AG08396 (cell line): ENCODE measurements around the gene ARHGAP6.
"Not testable (repeated sequence)": the region's sequence is repeated elsewhere in the genome, so short reads cannot be mapped to it uniquely, and the experiment has no call there.

ENCODE experiments used
- DNase-seq: peaks from one replicate; pipeline ENCODE4 v3.0.0; 2012; ENCODE audit warnings: low spot score, mixed read lengths

ARHGAP6 gene

DNA sequence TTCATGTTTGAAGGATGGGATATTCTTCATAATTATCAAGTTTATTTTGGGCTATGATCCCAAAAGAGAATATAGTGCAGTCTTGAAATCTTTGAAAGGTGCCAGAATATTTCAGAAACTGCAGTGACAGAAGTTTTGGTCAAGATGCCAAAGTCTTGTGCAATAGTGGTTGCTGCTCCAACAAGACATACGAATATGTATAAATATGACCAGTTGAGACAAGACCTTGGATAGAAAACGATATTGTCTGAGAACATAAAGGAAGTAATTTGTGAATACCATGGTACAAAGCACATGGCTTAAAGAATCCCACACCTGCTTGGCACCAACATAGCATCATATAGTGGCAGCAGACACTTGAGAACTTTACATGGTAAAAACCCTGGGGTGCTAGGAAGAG, 421.1 kb downstream of the ARHGAP6 start:
- no peak for DNase-seq

GRCh38 chrX:11242704-11243103, 423.0 kb downstream of the ARHGAP6 start:
- DNase-seq: no peak

- DNase-seq: no peak
Observed at GRCh38 chrX:11241720-11242119, 424.0 kb downstream of the ARHGAP6 start.

GRCh38 chrX:11239230-11239629, 426.5 kb downstream of the ARHGAP6 start:
- peak; percentile 25 for DNase-seq

DNA sequence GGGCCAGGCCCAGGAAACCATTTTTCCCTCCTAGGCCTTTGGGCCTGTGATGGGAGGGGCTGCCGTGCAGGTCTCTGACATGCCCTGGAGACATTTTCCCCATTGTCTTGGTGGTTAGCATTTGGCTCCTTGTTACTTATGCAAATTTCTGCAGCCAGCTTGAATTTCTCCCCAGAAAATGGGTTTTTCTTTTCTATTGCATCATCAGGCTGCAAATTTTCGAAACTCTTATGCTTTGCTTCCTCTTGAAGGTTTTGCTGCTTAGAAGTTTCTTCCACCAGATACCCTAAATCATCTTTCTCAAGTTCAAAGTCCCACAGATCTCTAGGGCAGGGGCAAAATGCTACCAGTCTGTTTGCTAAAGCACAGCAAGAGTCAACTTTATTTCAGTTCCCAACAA, 430.3 kb downstream of the ARHGAP6 start:
- not testable (repeated sequence) for DNase-seq

DNA sequence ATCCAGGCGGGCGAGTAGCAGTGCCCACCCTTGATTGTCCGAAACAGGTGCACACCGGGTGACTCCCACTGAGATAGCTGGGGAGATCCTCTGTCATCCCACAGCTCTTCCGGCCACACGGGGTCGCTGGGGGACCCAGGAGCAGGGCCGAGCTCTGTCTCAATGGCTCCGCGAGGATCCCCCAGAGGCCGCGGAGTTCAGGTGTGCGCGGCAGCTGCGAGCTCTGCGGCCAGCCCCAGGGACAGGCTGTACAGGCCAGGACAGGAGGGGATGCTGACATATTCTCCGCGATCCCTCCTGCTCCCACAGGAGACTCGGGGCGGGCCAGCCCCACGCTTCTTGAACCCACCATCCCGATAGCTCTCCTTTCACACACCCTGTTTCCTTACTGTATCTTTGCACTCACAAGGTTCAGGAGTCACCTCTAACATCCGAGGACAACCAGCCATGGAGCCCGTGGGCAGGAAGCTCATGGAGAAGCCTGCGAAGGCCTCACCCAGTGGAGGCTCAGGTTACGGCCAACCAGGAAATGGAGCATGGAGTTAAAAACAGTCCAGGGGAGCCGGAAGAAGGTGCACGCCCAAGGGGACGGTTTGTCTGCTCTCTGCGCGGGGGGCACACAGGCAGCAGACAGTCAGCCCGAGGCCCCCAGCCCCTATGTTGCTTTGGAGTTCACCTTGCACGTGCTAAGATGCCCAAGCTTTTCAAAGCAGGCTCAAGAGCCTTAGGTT, 450.4 kb downstream of the ARHGAP6 start:
- no peak for DNase-seq

DNA sequence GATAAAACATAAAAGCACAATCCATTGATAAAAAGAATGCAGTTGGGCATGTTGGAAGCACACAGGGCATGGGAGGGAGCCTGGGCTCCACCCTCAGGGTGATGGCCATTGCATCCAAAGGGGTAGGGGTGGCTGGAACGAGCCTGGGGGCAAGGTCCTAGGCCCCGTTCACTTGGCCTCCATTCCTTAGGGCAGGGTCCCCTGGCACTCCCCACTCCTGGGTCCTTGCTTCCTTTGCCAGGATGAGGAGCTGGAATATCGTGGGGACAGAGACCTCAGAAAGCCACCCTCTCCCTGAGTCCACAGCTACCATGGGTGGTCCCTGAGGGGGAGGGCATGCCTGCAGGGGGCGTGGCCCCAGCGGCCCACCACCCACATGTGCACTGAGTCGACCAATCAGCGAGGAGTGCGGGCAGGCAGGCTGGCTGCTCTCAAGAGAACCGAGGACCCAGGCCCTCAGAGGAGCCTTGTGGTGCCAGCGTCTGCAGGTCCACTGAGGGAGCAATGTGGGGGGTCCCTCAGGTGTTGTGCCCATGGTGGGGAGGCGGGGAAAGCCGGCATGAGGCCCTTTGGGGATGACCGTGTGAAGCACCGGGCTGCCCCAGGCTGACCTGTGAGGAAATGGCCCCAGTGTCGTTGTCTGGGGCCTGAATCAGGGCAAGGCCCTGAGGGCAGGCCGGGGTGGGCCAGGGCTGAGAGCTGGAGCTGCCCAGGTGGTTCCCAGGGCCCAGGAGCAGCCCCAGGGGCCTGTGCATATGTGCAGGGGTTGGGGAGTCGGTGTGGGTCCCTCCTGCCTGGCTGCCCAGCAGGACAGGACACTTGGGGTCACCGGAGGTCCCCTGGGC, 451.2 kb downstream of the ARHGAP6 start:
- DNase-seq: no peak

DNA sequence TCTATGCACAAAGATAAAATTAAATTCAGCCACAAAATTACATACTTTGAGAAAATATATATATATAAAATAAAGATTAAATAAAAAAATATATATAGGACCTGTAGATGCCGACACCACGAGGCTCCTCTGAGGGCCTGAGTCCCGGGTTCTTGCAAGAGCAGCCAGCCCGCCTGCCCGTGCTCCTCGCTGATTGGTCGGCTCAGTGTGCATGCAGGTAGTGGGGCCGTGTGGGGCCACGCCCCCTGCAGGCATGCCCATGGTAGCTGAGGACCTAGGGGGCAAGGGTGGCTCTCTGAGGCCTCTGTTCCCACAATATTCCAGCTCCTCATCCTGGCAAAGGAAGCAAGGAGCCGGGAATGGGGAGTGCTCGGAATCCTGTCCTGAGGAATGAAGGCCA, 453.0 kb downstream of the ARHGAP6 start:
- no peak for DNase-seq

DNA sequence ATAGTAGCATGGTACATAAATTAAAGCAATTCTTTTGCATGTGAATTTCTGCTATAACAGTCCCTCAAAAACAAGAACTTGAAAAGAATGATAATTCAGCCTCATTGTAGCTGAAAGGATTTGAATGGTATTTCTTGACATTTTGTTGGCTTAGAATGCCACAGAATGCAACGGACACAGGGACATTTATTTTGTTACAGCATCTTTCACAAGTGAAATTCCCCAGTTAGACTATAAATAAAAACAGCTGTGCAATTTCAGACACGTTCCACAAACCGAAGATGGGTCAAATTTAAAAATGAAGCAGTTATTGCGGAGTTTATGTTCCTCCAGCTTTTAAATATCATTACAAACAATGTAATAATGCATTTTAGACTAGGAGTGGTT, 455.3 kb downstream of the ARHGAP6 start:
- DNase-seq: no peak

- no peak for DNase-seq
Observed at GRCh38 chrX:11209798-11210414, 455.8 kb downstream of the ARHGAP6 start.

DNA sequence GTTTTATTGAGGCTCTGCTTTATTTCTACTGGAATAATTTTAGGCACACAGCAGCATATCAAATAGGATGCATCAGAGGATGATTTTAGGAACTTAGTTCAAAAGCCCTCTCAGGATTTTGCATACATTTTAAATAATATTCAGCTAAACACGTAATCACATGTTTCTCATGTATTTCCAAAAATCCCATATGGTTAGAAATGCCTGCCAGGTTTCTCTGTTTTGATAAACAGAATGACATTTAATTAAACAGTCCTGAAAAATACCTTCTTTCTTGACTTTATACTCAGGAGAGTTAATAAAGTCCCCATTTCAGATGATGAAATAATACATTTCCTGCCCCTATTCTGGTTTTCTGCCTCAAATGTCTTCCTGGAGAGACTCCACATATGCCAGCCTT, 459.0 kb downstream of the ARHGAP6 start:
- no peak for DNase-seq

GRCh38 chrX:11205796-11206195, 459.9 kb downstream of the ARHGAP6 start:
- no peak for DNase-seq

DNA sequence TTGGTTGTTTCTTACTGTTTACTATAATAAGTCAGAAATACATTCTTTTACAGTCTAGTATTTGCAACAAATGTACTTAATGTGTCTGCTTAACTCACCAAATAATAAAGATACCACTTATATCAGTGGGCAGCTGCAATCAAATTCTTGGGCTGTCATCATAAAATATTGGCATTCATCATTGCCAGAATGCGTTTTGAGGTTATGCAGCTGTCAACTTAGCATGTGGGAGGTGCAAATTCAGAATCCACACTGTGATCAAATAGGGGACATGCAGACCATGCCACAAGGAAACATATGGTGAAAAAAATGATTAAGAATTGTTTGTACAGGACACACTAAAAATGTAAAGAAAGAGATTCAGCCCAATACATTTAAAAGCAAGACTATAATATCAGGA, 468.0 kb downstream of the ARHGAP6 start:
- no peak for DNase-seq

- DNase-seq: no peak
Observed at GRCh38 chrX:11196476-11196875, 469.2 kb downstream of the ARHGAP6 start.

- no peak for DNase-seq
Observed at GRCh38 chrX:11193035-11193469, 472.7 kb downstream of the ARHGAP6 start.

GRCh38 chrX:11190745-11191510, 474.8 kb downstream of the ARHGAP6 start:
- DNase-seq: no peak

DNA sequence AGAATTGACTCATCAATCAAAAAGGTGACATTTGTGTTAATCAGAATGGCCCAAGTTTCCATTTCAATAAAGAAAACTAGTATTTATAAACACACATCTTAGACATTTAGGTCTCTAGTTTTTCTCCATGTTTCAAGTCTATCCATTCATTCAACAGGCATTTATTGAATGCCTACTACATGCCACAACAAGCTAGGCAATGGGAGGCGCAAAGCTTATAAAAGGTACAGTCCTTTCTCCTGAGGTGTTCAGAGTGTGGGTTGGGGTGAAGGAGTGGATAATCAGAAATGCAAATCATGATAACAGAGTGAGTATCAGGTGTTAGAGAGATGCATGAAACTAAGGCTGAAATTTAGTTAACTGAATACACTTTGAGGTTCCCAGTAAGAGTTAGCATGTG, 476.6 kb downstream of the ARHGAP6 start:
- no peak for DNase-seq

GRCh38 chrX:11188664-11189063, 477.1 kb downstream of the ARHGAP6 start:
- DNase-seq: peak; percentile 22

DNA sequence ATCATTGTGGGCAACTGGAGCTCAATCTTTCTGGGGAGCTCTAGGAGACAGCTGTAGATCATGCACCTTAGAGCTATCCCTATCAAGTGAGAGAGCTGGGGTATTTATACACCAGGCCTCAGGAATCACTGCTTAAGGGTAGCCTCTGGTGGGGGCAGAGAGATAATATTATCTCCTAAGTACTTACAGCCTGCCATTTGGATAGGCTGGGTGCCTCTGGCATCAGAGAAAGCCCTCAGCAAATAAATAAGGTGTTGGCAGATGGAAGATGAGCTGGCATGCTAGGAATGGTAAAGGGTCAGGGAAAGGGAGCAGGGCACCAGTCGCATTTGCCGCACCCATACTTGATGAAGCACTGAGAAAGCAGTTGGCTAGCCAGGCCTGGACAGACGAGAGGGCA, 478.7 kb downstream of the ARHGAP6 start:
- DNase-seq: no peak

- DNase-seq: no peak
Observed at GRCh38 chrX:11185861-11186260, 479.9 kb downstream of the ARHGAP6 start.

- DNase-seq: no peak
Observed at GRCh38 chrX:11180571-11180970, 485.1 kb downstream of the ARHGAP6 start.

DNA sequence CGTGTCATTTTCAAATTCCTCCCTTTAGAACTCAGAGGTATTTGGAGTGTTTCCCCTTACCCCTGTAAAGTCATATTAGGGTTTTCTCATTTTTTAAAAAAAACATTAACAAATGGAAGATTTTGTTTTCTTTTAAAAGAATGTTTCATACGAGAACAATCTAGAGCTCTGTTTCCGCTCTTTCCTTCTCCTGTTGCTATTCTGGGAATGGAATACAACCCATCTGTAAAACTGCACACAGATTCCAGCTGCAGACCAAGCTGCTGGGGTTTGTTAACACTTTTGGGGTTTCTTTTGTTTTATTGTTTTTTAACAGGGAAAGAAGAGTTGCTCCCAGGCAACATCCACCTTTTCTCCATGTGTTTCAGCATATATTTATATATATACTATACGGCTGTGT, 493.3 kb downstream of the ARHGAP6 start:
- DNase-seq: no peak
